ENCODE measurements around the gene WDR90.

WDR90 gene

DNA sequence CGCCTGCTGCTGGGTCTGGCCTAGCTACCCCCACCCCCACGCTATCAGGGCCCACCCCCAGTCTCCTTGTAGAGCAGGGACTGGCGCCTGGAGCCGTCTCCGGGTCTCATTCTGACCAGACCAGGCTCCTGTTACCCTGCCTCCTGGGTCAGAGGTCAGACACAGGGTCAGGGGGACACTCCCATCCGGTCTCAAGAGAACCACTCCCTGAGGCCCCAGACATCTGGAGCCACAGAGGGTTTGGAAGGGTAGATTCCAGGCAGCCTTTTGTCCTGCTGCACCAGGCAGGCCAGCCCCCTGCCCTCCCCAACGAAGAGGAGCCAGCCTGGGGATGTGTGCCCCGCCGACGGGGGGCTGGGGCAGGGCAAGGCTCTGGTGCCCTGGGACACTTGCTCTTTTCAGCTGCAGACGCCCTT is 19.3 kb upstream of the WDR90 start:
- in situ Hi-C loops (cut with HindIII; ENCODE audit: low sequenced_read_pairs) = no loop called here
- no peak overlapping the region for H3K4me3 ChIP-seq (ENCODE audit: low read depth, low read length)
- no peak for DNase-seq (ENCODE audit: low read depth)
- TF ChIP-seq, protein P1, sequence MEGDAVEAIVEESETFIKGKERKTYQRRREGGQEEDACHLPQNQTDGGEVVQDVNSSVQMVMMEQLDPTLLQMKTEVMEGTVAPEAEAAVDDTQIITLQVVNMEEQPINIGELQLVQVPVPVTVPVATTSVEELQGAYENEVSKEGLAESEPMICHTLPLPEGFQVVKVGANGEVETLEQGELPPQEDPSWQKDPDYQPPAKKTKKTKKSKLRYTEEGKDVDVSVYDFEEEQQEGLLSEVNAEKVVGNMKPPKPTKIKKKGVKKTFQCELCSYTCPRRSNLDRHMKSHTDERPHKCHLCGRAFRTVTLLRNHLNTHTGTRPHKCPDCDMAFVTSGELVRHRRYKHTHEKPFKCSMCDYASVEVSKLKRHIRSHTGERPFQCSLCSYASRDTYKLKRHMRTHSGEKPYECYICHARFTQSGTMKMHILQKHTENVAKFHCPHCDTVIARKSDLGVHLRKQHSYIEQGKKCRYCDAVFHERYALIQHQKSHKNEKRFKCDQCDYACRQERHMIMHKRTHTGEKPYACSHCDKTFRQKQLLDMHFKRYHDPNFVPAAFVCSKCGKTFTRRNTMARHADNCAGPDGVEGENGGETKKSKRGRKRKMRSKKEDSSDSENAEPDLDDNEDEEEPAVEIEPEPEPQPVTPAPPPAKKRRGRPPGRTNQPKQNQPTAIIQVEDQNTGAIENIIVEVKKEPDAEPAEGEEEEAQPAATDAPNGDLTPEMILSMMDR (IDR thresholded peaks at IDR 0.05; ENCODE audit: low read depth, low read length, missing control alignments) = no peak

GRCh38 chr16:630249-630814 is 18.8 kb upstream of the WDR90 start:
- TF ChIP-seq, protein P1 (IDR thresholded peaks at IDR 0.05; ENCODE audit: low read depth, low read length, missing control alignments) = no peak
- in situ Hi-C loops (cut with HindIII; ENCODE audit: low sequenced_read_pairs) = no loop called here

GRCh38 chr16:630815-631405 is 18.3 kb upstream of the WDR90 start, which contains the start of gene WFIKKN1:
TSS of gene WFIKKN1 (plus strand) at chr16:630985. CDS start at chr16:631254, 269 bp downstream.
- TF ChIP-seq, protein P1 (IDR thresholded peaks at IDR 0.05; ENCODE audit: low read depth, low read length, missing control alignments) = no peak
- DNase-seq (ENCODE audit: low read depth) = no peak
- H3K4me3 ChIP-seq (ENCODE audit: low read depth, low read length) = no peak within 1 kb of the TSS
- in situ Hi-C loops (cut with HindIII; ENCODE audit: low sequenced_read_pairs) = no loop called here

More at GRCh38 chr16:630249-630814, 18.8 kb upstream of the WDR90 start:
- DNase-seq (ENCODE audit: low read depth) = no peak
- H3K4me3 ChIP-seq (ENCODE audit: low read depth, low read length) = no peak overlapping the region

DNA sequence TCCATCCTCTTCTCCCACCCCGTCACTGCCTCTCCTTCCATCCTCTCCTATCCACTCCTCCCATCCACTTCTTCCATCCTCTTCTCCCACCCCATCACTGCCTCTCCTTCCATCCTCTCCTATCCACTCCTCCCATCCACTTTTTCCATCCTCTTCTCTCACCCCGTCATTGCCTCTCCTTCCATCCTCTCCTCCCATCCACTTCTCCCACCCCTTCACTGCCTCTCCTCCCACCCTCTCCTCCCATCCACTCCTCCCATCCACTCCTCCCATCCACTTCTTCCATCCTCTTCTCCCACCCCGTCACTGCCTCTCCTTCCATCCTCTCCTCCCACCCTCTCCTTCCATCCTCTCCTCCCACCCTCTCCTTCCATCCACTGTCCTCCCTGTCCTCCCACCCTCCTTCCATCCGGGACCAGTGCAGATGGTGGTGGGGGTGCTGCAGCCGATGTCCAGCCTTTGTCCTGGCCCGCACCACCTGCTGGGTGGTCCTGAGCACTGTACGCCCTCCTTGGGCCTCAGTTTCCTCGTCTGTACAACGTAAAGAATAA is 17.3 kb upstream of the WDR90 start:
- no peak for DNase-seq (ENCODE audit: low read depth)
- in situ Hi-C loops (cut with HindIII; ENCODE audit: low sequenced_read_pairs) = no loop called here
- TF ChIP-seq, protein P1 (IDR thresholded peaks at IDR 0.05; ENCODE audit: low read depth, low read length, missing control alignments) = no peak
- H3K4me3 ChIP-seq (ENCODE audit: low read depth, low read length) = no peak overlapping the region

DNA sequence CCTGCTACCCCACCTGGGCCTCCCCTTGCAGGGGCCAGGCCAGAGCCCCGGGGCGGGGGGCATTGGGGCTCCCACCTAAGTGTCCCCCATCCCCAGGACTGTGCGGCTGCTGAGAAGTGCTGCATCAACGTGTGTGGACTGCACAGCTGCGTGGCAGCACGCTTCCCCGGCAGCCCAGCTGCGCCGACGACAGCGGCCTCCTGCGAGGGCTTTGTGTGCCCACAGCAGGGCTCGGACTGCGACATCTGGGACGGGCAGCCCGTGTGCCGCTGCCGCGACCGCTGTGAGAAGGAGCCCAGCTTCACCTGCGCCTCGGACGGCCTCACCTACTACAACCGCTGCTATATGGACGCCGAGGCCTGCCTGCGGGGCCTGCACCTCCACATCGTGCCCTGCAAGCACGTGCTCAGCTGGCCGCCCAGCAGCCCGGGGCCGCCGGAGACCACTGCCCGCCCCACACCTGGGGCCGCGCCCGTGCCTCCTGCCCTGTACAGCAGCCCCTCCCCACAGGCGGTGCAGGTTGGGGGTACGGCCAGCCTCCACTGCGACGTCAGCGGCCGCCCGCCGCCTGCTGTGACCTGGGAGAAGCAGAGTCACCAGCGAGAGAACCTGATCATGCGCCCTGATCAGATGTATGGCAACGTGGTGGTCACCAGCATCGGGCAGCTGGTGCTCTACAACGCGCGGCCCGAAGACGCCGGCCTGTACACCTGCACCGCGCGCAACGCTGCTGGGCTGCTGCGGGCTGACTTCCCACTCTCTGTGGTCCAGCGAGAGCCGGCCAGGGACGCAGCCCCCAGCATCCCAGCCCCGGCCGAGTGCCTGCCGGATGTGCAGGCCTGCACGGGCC is 16.5 kb upstream of the WDR90 start:
- TF ChIP-seq, protein P1 (IDR thresholded peaks at IDR 0.05; ENCODE audit: low read depth, low read length, missing control alignments) = no peak
- no peak for DNase-seq (ENCODE audit: low read depth)
- in situ Hi-C loops (cut with HindIII; ENCODE audit: low sequenced_read_pairs) = no loop called here
- no peak overlapping the region for H3K4me3 ChIP-seq (ENCODE audit: low read depth, low read length)

DNA sequence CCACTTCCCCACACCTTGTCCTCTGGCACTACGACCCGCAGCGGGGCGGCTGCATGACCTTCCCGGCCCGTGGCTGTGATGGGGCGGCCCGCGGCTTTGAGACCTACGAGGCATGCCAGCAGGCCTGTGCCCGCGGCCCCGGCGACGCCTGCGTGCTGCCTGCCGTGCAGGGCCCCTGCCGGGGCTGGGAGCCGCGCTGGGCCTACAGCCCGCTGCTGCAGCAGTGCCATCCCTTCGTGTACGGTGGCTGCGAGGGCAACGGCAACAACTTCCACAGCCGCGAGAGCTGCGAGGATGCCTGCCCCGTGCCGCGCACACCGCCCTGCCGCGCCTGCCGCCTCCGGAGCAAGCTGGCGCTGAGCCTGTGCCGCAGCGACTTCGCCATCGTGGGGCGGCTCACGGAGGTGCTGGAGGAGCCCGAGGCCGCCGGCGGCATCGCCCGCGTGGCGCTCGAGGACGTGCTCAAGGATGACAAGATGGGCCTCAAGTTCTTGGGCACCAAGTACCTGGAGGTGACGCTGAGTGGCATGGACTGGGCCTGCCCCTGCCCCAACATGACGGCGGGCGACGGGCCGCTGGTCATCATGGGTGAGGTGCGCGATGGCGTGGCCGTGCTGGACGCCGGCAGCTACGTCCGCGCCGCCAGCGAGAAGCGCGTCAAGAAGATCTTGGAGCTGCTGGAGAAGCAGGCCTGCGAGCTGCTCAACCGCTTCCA is 15.7 kb upstream of the WDR90 start:
- TF ChIP-seq, protein P1 (IDR thresholded peaks at IDR 0.05; ENCODE audit: low read depth, low read length, missing control alignments) = no peak
- in situ Hi-C loops (cut with HindIII; ENCODE audit: low sequenced_read_pairs) = no loop called here
- no peak for DNase-seq (ENCODE audit: low read depth)

More for the DNA sequence above, 15.7 kb upstream of the WDR90 start:
- no peak overlapping the region for H3K4me3 ChIP-seq (ENCODE audit: low read depth, low read length)

Data from astrocyte of the cerebellum (primary cell).